ENCODE data around the gene GADD45GIP1.
"Not testable (repeated sequence)": the region's sequence is repeated elsewhere in the genome, so short reads cannot be mapped to it uniquely, and the experiment has no call there.

The GADD45GIP1 gene

DNA sequence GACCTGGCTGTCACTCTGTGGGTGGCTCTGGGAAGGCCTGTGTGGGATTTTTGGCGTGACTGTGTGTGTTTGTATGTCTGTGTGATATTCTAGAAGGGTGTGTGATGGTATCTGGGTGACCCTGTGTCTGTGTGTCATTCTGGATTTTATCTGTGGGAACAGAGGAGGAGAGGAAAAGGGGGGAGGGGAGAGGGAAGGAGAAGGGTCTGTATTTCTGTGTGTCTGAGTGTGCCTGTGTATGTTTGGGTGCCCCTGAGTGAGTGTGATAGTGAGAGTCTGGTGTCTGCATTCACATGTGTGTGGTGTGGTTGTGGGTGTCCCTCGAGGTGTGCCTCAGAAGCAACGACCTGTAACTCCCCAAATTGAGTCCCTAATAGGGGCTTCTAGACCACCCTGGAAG, 30.2 kb upstream of the GADD45GIP1 start:
- DNase-seq, result no peak

DNA sequence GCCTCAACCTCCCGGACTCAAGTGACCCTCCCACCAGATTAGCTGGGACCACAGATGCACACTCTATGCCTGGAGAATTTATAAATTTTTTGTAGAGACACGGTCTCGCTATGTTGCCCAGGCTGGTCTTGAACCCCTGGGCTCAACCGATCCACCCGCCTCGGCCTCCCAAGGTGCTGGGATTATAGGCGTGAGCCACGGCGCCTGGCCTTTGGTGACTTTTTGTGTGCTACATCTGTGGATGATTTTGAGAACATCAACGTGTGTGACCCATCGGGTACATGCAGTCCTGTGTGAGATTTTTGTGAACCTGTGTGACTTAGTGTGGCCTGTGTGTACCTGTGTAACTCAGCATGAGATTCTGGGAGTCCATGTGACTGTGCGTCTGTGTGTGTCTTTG, 29.7 kb upstream of the GADD45GIP1 start:
- no peak for DNase-seq

DNA sequence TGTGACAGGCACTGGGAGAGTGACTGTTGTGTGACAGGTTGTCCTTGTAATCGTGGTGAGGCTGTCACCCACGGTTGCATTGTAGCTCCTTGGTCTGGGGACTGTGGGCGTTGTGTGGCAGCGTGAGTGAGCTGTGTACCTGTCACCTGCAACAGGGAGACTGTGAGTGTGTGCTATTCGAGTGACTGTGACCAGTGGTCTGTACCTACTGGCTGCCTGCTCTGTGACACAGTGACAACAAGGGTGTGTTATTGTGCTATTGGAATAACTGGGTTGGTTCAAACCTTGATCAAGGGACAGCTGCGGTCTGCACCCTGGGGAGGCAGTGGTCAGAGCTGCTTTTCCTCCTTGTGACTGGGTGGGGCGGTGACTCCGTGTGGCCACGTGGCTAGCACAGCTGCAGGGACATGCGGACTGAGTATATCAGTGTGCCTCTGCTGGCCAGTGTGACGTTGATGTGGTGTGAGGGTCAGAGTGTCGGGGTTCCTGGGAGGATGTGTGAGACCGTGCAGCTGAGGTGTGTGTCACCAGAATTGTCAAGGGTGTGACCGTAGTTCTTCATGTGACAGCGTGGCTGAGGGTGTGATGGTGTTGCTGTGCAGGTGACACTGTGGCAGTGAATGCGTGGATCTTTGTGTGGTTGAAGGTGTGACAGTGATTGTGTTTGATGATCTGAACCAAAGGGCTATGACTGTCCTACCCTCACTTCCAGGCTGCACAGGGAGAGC, 28.2 kb upstream of the GADD45GIP1 start:
- peak; percentile 42 to 63 for DNase-seq

DNA sequence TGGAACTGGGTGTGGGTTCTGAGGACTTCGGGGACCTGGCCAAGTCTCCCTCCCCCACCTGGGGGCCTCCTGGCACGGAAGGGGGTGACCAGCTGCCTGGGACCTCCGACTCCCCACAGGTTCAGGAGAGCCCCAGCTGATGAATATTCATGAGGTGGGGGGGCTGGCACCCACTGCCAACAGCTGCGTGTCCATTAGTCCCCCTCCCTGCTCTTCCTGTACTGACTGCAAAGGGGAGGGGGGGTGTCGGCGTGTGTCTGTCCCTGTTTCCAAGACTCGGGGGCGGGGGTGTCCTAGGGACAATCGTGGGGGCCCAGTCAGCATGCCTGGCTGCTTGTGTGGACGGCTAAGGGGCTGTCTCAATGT, 27.6 kb upstream of the GADD45GIP1 start:
- DNase-seq, result no peak

DNA sequence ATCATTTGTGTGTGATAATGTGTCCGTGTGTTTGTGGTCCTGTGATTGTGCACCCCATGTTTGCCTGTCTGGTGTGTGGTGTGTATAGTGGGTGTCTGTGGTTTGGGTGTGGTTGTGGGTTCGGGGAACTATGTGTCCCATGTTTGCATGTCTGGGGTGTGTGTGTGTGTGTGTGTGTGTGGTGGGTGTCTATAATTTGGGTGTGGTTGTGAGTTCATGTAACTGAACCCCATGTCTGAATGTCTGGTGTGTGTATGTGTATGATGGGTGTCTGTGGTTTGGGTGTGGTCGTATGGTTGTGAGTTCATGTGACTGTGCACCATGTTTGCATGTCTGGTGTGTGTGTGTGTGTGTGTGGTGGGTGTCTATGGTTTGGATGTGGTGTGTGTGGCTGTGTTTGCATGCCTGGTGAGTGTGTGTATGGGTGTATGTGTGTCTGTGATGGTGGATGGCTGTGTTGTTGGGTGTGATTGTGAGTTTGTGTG, 27.2 kb upstream of the GADD45GIP1 start:
- DNase-seq, result no peak

DNA sequence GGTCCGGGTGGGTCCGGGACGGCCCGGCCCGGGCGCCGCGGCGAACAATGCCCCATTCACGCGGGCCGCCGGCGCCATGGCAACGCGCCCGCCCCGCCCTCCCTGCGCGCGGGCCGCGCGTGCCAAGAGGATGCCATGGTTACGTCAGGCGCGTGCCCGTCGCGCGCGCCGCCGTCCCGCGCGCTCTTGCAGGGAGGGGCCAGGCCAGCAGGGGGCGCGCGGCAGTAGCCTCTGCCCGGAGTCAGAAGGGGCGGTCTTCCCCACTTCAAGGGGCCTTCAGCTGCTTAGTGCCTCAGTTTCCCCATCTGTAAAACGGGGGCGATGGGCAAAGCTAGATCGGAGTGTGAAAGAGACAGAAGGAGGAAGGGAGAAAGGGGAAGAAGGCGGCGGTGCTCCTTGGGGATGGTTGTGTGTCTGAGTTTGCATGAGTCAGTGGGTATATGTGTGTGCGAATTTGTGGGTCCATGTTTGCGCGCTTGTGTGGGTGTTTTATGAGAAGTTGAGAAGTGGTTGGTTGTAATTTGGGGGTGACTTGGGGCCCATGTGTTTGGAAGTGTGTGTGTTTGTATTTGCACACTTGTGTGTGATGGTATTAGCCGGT, 26.6 kb upstream of the GADD45GIP1 start:
- DNase-seq, result peak; percentile 41 to 65

DNA sequence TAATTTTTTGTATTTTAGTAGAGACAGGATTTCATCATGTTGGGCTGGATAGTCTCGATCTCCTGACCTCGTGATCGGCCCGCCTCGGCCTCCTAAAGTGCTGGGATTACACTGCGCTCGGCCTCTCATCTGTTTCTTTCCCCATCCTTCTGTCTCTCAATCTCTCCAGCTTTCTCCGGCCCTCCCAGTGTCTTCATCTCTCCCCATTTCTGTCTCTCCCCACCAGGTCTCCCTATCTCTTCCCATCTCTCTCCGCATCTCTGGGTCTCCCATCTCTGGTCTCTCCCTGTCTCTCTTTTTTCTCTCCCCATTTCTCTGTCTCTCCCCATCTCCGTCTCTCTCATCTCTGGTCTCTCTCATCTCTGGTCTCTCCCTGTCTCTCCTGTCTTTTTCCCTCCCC, 26.1 kb upstream of the GADD45GIP1 start:
- DNase-seq, result no peak

DNA sequence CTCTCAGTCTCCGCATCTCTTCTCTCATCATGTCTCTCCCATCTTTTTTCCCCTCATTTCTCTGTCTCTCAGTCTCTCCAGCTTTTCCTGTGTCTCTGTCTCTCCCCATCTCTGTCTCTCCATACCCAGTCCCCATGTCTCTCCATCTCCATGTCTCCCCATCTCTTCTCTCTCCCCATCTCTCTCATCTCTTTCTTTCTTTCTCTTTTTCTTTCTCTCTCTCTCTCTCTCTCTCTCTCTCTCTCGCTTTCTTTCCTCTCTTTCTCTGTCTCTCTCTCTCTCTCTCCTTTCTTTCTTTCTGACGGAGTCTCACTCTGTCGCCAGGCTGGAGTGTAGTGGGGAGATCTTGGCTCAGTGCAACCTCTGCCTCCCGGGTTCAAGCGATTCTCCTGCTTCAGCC, 25.6 kb upstream of the GADD45GIP1 start:
- no peak for DNase-seq

DNA sequence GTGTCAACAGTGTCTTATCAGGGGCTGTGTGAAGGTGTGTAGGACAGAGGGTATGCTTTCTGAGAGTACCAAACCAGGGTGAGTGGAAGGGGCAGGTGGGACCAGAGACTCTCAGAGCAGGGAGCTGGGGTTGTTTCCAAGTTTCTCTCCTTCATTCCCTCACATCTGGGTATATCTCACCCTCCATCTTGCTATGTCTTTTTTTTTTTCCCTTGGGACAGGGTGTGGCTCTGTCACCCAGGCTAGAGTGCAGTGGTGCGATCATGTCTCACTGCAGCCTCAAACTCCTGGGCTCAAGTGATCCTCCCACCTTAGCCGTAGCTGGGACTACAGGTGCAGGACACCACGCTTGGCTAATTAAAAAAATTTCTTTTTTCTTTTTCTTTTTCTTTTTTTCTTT, 23.0 kb upstream of the GADD45GIP1 start:
- DNase-seq, result no peak

DNA sequence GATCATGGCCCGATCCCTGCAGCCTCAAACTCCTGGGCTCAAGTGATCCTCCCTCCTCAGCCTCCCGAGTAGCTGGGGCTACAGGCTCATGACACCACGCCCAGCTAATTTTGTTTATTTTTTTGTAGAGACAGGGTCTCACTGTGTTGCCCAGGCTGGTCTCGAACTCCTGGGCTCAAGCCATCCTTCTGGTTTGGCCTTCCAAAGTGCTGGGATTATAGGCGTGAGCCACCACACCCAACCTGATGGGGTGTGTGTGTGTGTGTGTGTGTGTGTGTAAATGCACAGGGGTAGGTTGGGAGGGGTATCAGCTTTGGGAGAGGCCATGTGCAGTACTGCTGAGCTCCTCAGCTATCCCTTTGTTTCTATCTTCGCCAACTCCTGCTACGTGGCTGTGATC, 19.1 kb upstream of the GADD45GIP1 start:
- not testable (repeated sequence) for DNase-seq

DNA sequence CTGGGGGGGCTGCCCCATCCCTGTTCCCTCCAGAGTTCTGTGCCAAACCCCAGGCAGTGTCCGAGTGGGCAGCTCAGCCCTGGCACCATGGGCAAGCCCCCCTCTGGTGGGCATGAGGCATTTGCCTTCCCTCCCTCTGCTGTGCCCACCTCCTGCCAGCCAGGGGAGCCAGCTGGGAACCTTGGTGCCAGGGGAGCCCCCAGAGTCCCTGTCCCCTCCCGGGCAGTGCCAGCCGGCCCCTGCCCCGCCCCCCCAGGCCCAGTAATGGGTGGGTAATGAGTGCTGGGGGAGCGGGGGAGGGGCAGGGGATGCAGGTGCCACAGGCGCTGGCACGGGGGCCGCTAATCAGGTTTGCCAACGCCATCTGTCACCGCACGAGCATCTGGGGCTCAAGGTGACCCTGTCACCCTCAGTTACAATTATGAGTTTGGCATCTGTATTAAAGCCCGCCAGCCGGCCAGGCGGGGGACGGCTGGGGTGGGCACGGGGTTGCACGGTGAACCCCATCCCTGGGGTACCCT, 18.3 kb upstream of the GADD45GIP1 start:
- no peak for DNase-seq

DNA sequence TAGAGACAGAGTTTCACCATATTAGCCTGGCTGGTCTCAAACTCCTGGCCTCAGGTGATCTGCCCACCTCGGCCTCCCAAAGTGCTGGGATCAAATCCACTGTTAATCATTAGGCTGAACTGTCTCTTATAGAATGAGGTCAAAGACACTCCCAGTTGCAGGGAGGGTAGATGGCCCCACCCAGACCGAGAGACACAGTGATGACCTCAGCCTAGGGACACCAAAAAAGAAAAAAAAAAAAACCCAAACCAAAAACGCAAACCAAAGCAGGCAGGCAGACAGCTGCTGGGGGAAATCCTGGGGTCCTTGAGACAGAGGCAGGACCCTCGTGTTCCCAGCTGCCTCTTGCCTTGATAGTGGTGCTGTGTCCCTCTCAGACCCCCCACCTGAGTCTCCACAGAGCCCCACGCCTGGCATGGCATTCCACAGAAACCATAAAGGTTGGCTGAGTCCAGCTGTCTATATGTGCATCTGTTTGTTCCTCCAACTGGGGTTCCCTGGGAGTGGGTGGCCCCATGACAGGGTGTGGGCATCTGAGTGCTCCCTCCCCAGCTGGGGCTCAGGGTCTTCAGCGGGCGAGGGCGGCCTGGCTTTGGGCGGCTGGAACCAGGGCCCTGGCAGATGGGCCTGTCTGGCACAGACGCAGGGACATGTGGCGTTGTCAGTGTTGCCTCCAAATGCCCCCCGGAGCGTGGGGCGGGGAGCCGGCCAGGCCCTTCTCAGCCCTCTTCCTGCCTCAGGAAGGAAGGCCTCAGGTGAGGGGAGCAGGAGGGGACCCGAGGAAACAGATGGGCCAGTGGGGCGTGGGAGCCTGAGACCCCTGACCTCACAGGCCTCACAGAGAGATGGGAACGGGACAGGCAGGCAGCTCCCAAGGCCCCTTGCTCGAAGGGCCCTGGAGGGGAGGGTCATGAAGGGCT, 17.5 kb upstream of the GADD45GIP1 start:
- no peak for DNase-seq

DNA sequence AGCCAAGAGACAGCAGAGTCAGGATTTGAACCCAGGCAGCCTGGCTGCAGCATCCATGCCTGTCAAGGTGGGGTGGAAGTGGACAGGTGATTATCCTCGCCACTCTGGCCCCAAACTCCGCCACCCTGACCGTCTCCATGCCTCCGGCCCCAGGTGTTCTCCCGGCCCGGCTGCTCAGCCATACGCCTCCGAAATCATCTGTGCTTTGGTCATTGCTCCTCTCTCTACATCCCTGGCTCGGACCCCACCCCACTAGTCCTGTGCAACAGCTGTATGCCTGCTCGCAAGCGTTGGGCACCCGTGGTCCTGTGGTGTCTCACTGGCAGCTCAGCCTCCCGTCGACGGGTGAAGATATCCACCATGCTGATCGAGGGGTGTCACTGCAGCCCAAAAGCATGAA, 16.2 kb upstream of the GADD45GIP1 start:
- no peak for DNase-seq

DNA sequence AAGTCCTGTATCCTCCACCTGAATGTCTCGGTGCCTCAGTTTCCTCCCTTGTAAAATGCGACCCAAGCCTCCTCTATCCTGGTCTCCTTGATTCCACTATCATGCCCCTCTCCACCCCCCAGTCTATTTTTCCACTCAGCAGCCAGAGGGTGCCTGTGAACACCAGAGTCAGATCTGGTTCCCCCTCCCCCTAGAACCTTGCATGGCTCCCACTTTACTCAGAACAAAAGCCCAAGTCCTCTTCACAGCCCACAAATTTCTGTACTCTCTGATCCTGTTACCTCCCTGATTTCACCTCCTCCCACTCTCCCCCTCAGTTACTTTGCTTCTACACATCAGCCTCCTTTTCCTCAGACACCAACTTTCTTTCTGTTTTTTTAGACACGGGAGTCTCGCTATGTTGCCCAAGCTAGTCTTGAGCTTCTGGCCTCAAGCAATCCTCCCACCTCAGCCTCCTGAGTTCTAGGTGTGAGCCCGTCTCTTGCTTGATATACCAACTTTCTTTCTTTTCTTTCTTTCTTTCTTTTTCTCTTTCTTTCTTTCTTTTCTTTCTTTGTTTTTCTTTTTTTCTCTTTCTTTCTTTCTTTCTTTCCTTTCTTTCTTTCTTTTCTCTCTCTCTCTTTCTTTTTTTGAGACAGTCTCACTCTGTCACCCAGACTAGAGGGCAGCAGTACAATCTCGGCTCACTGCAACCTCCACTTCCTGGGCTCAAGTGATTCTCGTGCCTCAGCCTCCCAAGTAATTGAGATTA, 13.2 kb upstream of the GADD45GIP1 start:
- no peak for DNase-seq

DNA sequence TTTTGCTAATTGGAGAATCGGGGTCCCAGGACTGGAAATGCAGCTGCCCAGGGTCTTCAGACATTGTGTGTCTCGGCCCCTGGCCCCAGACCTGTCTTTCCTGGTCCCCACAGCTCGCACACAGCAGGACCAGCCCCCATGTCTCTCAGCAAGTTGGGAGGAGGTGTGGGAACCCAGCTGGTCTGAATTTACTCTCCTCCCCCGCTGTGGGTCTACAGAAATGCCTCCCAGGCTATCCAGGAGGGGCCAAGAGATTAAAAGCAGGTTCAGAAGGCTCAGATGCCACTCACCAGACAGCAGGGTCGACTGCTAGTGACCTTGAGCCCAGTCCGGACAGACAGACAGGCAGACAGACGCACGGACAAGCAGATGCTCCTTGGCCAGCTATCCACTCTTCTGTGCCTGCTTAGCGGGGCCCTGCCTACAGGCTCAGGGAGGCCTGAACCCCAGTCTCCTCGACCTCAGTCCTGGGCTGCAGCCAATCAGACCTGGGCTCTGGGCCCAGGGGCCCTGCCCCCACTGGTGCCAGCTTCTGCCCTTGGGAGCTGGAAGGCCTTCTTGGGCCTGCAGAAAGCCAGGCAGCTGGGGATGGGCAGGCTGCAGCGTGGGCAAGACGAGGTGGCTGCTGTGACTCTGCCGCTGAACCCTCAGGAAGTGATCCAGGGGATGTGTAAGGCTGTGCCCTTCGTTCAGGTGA, 12.4 kb upstream of the GADD45GIP1 start, which contains the start of gene DAND5:
TSS of gene DAND5 (plus strand) at position 285 of the 697 bp plus-strand sequence. CDS start at position 370, 85 bp downstream.
- no peak for DNase-seq

DNA sequence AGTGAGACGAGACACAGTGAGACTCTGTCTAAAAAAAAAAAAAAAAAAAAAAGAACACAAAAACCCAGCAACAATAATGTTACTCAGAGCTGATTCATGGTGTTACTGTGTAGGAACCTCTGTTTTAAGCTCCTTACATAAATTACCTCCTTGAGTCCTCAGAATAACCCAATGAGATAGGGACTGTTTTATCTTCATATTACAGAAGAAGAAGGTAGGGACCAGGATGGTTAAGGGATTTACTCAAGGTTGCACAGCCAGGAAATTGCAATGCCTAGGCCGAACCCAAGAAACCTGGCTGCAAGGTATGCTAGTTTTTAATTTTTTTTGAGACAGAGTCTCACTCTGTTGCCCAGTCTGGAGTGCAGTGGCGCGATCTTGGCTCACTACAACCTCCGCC, 10.9 kb upstream of the GADD45GIP1 start:
- no peak for DNase-seq

DNA sequence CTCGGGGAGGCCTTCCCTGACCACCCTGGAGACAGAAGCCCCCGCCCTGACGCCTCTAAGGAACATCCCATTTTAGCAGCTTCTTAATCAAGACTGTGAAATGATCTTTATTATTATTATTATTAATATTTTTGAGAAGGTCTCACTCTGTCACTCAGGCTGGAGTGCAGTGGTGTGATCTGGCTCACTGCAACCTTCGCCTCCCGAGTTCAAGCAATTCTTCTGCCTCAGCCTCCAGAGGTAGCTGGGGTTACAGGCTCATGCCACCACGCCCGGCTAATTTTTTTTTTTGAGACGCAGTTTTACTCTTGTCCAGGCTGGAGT, 8.8 kb upstream of the GADD45GIP1 start:
- DNase-seq, result no peak

DNA sequence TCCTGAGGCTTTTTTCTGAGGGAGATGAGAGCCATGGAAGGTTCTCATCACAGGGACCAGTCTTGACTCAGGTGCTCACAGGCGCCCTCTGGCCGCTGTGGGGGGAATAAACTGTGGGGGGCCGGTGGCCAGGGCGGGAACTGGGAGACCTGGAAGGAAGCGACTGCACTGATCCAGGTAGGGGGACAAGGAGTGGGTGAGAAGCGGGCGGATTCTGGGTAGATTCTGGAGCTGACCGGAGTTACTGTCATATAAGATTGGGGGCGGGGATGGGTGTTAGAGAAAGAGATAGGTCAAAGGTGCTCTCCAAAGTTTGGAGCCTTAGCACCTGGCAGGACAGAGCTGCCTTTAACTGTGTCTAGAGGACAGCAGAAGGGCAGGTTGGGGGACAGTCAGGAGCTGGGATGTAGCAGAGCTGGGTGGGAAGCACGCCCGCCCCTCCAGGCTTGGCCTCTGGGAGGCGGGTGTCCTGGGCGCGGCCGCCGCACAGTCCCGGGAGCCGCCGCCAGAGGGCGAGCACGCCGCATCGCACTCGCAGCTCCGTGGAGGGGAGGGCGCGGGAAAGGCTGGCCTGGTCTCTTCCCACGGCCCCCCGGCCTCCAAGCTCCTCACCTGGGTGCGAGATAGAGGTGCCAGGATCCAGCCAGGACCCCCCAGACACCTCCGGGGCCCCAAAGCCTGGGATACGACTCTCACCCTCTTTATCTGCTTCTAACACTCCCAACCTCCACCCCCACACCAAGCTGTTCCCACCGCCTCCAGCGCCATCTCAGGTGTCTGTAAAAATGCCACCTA, 8.2 kb upstream of the GADD45GIP1 start:
- DNase-seq, result peak; percentile 59 to 66

DNA sequence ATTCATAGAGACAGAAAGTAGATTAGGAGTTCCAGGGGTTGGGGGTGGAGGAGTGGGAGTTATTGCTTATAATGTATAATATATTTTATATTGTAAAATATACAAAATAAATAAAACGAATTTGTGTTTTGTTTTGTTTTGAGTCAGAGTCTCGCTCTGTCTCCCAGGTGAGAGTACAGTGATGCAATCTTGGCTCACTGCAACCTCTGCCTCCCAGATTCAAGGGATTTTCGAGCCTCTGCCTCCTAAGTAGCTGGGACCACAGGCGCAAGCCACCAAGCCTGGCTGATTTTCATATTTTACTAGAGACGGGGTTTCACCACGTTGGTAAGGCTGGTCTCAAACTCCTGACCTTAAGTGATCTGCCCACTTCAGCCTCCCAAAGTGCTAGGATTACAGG, 2.5 kb upstream of the GADD45GIP1 start:
- DNase-seq, result no peak

DNA sequence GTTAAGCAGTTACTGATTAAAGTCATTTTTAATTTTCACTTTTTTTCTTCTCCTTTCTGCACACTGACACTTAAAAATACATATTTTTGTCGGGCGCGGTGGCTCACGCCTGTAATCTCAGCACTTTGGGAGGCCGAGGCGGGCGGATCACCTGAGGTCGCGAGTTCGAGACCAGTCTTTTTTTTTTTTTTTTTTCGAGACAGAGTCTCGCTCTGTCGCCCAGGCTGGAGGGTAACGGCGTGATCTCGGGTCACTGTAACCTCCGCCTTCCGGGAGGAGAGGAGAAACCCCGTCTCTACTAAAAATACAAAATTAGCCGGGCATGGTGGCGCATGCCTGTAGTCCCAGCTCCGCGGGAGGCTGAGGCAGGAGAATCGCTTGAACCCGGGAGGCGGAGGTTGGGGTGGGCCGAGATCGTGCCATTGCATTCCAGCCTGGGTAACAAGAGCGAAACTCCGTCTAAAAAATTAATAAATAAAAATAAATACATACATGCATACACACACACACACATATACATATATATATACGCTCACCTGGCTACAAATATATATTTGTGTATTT, 448 bp upstream of the GADD45GIP1 start:
- not testable (repeated sequence) for DNase-seq

DNA sequence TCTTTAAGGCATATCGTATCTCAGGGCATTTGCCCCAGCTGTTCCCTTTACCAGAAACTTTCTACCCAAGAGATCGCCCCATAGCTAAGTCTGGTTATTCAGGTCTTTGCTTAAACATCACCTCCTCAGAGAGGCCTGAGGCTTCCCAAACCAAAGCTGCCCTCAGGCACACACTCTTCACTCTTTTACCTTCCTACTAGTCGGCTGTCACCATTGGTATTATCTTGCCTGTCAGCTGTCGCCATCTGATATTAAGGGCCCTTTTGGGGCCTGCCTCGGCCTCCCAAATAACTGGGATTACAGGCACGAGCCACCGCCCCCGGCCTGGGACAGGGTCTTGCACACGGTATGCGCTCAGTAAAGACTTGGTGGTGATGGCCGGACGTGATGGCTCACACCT, 1.0 kb downstream of the GADD45GIP1 start:
- DNase-seq, result no peak

All from SHP77 (cell line).